H1 (cell line): Measurements from ENCODE around the gene SND1. TPM values are rescaled to one million over a fixed set of nuclear protein-coding genes. Genes with fewer than 3 reads are reported as not detected.

Experiments
- CTCF ChIA-PET: fragments of 300-600 bp; sonication (Branson Sonifier 250); formaldehyde crosslinking; loops from one replicate; lab custom pipeline; 2021; ENCODE audit not compliant: partially characterized antibody; lab: Charles Lee
- POLR2A ChIA-PET: fragments of 300-600 bp; sonication (Branson Sonifier 250); formaldehyde crosslinking; loops from one replicate; lab custom pipeline; 2021; ENCODE audit warnings: inconsistent platforms; ENCODE audit not compliant: partially characterized antibody; lab: Charles Lee
- DNase-seq, 2 experiments: peaks; one replicate each; pipeline versions ENCODE4 v3.0.0 to v3.0.0-alpha.2; 2010 to 2022; ENCODE audit warnings: low spot score in 2 of 2, low read depth in 1 of 2, mixed read lengths in 1 of 2
- FAIRE-seq: peaks from 2 replicates; lab custom pipeline; 2011; peaks lifted over from hg19 to GRCh38; lab: Jason Lieb, UNC
- H2AFZ ChIP-seq: 2 replicates; pipeline ENCODE4 v1.8.1; 2012; ENCODE audit warnings: low read length, inconsistent platforms
- H2AK5ac ChIP-seq: 2 replicates; pipeline ENCODE4 v1.6.1; 2013; ENCODE audit warnings: low read depth, low read length
- H2BK120ac ChIP-seq: replicated peaks from 2 replicates; pipeline ENCODE3; 2013; ENCODE audit warnings: low read depth, low read length, inconsistent platforms
- H2BK12ac ChIP-seq: 2 replicates; pipeline ENCODE4 v1.6.1; 2013; ENCODE audit warnings: low read depth, low read length
- H2BK15ac ChIP-seq: 2 replicates; pipeline ENCODE4 v1.6.1; 2013; ENCODE audit warnings: low read length
- H2BK20ac ChIP-seq: 2 replicates; pipeline ENCODE4 v1.6.1; 2013; ENCODE audit warnings: low read length
- H2BK5ac ChIP-seq: 2 replicates; pipeline ENCODE4 v1.6.1; 2013; ENCODE audit warnings: low read depth, low read length
- H3K14ac ChIP-seq: 2 replicates; pipeline ENCODE4 v1.6.1; 2013; ENCODE audit warnings: inconsistent platforms; ENCODE audit not compliant: insufficient read length
- H3K18ac ChIP-seq: 2 replicates; pipeline ENCODE4 v1.6.1; 2013; ENCODE audit warnings: low read length; ENCODE audit errors: extremely low read depth
- H3K23ac ChIP-seq: 2 replicates; pipeline ENCODE4 v1.6.1; 2013; ENCODE audit warnings: inconsistent platforms; ENCODE audit not compliant: insufficient read length
- H3K23me2 ChIP-seq: 2 replicates; pipeline ENCODE4 v1.6.1; 2013; ENCODE audit warnings: low read depth, low read length
- H3K27ac ChIP-seq: 2 replicates; pipeline ENCODE4 v1.6.1; 2011; ENCODE audit warnings: low read depth, low read length, inconsistent platforms
- H3K27me3 ChIP-seq, 4 experiments: replicated peaks in 1 of 4; 1 replicate in 1 of 4; 2 replicates in 3 of 4; pipeline versions ENCODE4 v1.6.1 to v1.8.1; 2011 to 2013; ENCODE audit warnings: low read length in 3 of 4, mild to moderate bottlenecking in 3 of 4, inconsistent platforms in 2 of 4, mixed read lengths in 2 of 4, moderate library complexity in 1 of 4; ENCODE audit not compliant: control insufficient read depth in 3 of 4, insufficient read depth in 3 of 4; ENCODE audit errors: extremely low read depth in 1 of 4
- H3K36me3 ChIP-seq, 4 experiments: 2 replicates each; pipeline versions ENCODE4 v1.6.1 to v1.8.1; 2011 to 2013; ENCODE audit warnings: mild to moderate bottlenecking in 4 of 4, low read length in 3 of 4, moderate library complexity in 2 of 4, control low read depth in 1 of 4, inconsistent platforms in 1 of 4; ENCODE audit not compliant: insufficient read depth in 4 of 4, control insufficient read depth in 2 of 4
- H3K4ac ChIP-seq: replicated peaks from 2 replicates; pipeline ENCODE3; 2013; ENCODE audit warnings: low read length, low read depth, mixed read lengths, inconsistent platforms; ENCODE audit not compliant: insufficient read length
- H3K4me1 ChIP-seq, 4 experiments: replicated peaks in 1 of 4; 1 replicate in 1 of 4; 2 replicates in 3 of 4; pipeline versions ENCODE4 v1.6.1 to v1.8.1; 2011 to 2013; ENCODE audit warnings: low read length in 3 of 4, inconsistent platforms in 2 of 4, mixed read lengths in 1 of 4; ENCODE audit not compliant: insufficient read depth in 4 of 4, control insufficient read depth in 3 of 4
- H3K4me2 ChIP-seq, 2 experiments: 2 replicates each; pipeline versions ENCODE4 v1.6.1 to v1.8.1; 2011 to 2013; ENCODE audit warnings: low read depth in 2 of 2, low read length in 2 of 2, control low read depth in 1 of 2, inconsistent platforms in 1 of 2, mild to moderate bottlenecking in 1 of 2; ENCODE audit not compliant: insufficient read depth in 1 of 2
- H3K4me3 ChIP-seq, 4 experiments: fragments of 200-600, 300-600 bp in 1 of 4; sonication (generic), shearing (Covaris generic), sonication (Bioruptor Twin) in 1 of 4; 2 replicates each; pipeline versions ENCODE4 v1.5.1 to v1.8.1; 2011 to 2016; ENCODE audit warnings: low read length in 4 of 4, low read depth in 3 of 4, control low read depth in 2 of 4, inconsistent platforms in 2 of 4, mild to moderate bottlenecking in 2 of 4, mixed read lengths in 1 of 4, moderate library complexity in 1 of 4; ENCODE audit not compliant: insufficient read depth in 2 of 4; ENCODE audit errors: extremely low read depth in 1 of 4
- H3K56ac ChIP-seq: replicated peaks from 2 replicates; pipeline ENCODE3; 2013; ENCODE audit warnings: low read depth, mild to moderate bottlenecking, mixed read lengths, low read length, inconsistent platforms; ENCODE audit not compliant: insufficient read length
- H3K79me1 ChIP-seq: 2 replicates; pipeline ENCODE4 v1.6.1; 2013; ENCODE audit warnings: low read depth, low read length, control low read depth
- H3K79me2 ChIP-seq, 2 experiments: 2 replicates each; pipeline versions ENCODE4 v1.6.1 to v1.8.1; 2012 to 2013; ENCODE audit warnings: low read length in 2 of 2, mild to moderate bottlenecking in 2 of 2, inconsistent platforms in 1 of 2; ENCODE audit not compliant: insufficient read depth in 2 of 2, control insufficient read depth in 1 of 2
- H3K9ac ChIP-seq, 4 experiments: replicated peaks in 1 of 4; 1 replicate in 1 of 4; 2 replicates in 3 of 4; pipeline versions ENCODE4 v1.6.1 to v1.8.1; 2011 to 2013; ENCODE audit warnings: low read depth in 3 of 4, low read length in 3 of 4, control low read depth in 2 of 4, mild to moderate bottlenecking in 2 of 4, moderate library complexity in 2 of 4, inconsistent platforms in 1 of 4; ENCODE audit errors: extremely low read depth in 1 of 4
- H3K9me3 ChIP-seq, 2 experiments: 2 replicates each; pipeline versions ENCODE4 v1.6.1 to v1.8.1; 2012 to 2013; ENCODE audit warnings: mild to moderate bottlenecking in 2 of 2, moderate library complexity in 2 of 2, control low read depth in 1 of 2, inconsistent platforms in 1 of 2, low read depth in 1 of 2, low read length in 1 of 2, mixed read lengths in 1 of 2; ENCODE audit not compliant: insufficient read depth in 2 of 2
- H4K20me1 ChIP-seq, 2 experiments: replicated peaks in 1 of 2; 2 replicates each; pipeline versions ENCODE3 to v1.8.1; 2011 to 2013; ENCODE audit warnings: inconsistent platforms in 2 of 2, low read length in 2 of 2, mild to moderate bottlenecking in 1 of 2; ENCODE audit not compliant: insufficient read depth in 2 of 2, control insufficient read depth in 1 of 2
- H4K5ac ChIP-seq: 2 replicates; pipeline ENCODE4 v1.6.1; 2013; ENCODE audit warnings: low read length, low read depth, mixed read lengths, inconsistent platforms; ENCODE audit not compliant: insufficient read length
- H4K8ac ChIP-seq: 2 replicates; pipeline ENCODE4 v1.8.0; 2013; ENCODE audit warnings: mild to moderate bottlenecking, moderate library complexity, low read length, inconsistent platforms; ENCODE audit not compliant: insufficient read depth; ENCODE audit errors: extremely low read depth
- H4K91ac ChIP-seq: replicated peaks from 2 replicates; pipeline ENCODE3; 2013; ENCODE audit warnings: low read length, mixed read lengths, inconsistent platforms; ENCODE audit not compliant: insufficient read length
- CHD1 ChIP-seq: IDR thresholded peaks from 2 replicates; pipeline ENCODE4 v1.6.1; 2012; ENCODE audit warnings: low read depth, low read length, improper control_type of control experiment
- HDAC6 ChIP-seq: IDR thresholded peaks from one replicate; pipeline ENCODE4 v1.7.1; 2012; ENCODE audit warnings: low read depth, mild to moderate bottlenecking, inconsistent platforms, low read length, moderate library complexity
- KDM4A ChIP-seq: IDR thresholded peaks from one replicate; pipeline ENCODE4 v1.7.1; 2012; ENCODE audit warnings: low read depth, mild to moderate bottlenecking, moderate library complexity, low read length, inconsistent platforms; ENCODE audit not compliant: severe bottlenecking
- MAFK ChIP-seq: IDR thresholded peaks from 2 replicates; pipeline ENCODE4 v1.6.1; 2012; ENCODE audit warnings: low read depth, mild to moderate bottlenecking, improper control_type of control experiment, low read length
- NANOG ChIP-seq: IDR thresholded peaks from 2 replicates; pipeline ENCODE4 v1.6.1; 2011; ENCODE audit warnings: low read length, low read depth, mild to moderate bottlenecking, inconsistent platforms; ENCODE audit not compliant: insufficient read depth, poor library complexity, severe bottlenecking
- POLR2A ChIP-seq, 2 experiments: IDR thresholded peaks; 1 replicate in 1 of 2; 2 replicates in 1 of 2; pipeline ENCODE4 v1.6.1; 2011; ENCODE audit warnings: low read depth in 2 of 2, low read length in 2 of 2, mild to moderate bottlenecking in 2 of 2; ENCODE audit errors: control extremely low read depth in 1 of 2
- TCF12 ChIP-seq: IDR thresholded peaks from 2 replicates; pipeline ENCODE4 v1.6.1; 2011; ENCODE audit warnings: low read depth, mild to moderate bottlenecking, low read length
- TEAD4 ChIP-seq: IDR thresholded peaks from 2 replicates; pipeline ENCODE4 v1.6.1; 2012; ENCODE audit warnings: low read depth, low read length, inconsistent platforms, mixed read lengths
- WGBS, 2 experiments: shearing (Covaris generic) in 1 of 2; methylation state at CpG; one replicate each; pipeline versions ENCODE4 v1.1.6 to v1.1.7; 2013 to 2015; ENCODE audit warnings: low lambda C conversion rate in 2 of 2, mixed read lengths in 2 of 2, inconsistent platforms in 1 of 2, low coverage in 1 of 2, missing lambda C conversion rate in 1 of 2; ENCODE audit not compliant: insufficient replicate concordance in 2 of 2, insufficient coverage in 1 of 2, insufficient read length in 1 of 2; ENCODE audit errors: extremely low coverage in 1 of 2, missing lambda C conversion rate in 1 of 2; 5-methylcytosine and 5-hydroxymethylcytosine counted together
- polyA plus RNA-seq, 7 experiments: library from polyadenylated mRNA; depleted of rRNA in 3 of 7; stranded (reverse) in 5 of 7; unstranded in 2 of 7; fragments of >200 nt in 5 of 7; fragments of 200-250 nt in 2 of 7; gene quantifications; 1 replicate in 5 of 7; 2 replicates in 1 of 7; 4 replicates in 1 of 7; pipeline versions ENCODE4 v1.2.1 to v1.2.3, GENCODE V29; 2011 to 2013; ENCODE audit warnings: missing spikeins in 2 of 7, mixed read lengths in 2 of 7
- total RNA-seq: library from RNA; stranded (reverse); fragmentation: NEBNext Ultra II Directional; extraction: Animal tissue kit (Norgen Biotek cat#: 25700); gene quantifications from 2 replicates; pipeline ENCODE4 v1.2.1, GENCODE V29; 2021
- TF ChIP-seq, protein P1 (sequence below): IDR thresholded peaks from 2 replicates; pipeline ENCODE4 v1.6.1; 2012; ENCODE audit warnings: inconsistent platforms

The SND1 gene
- total and polyA plus RNA-seq, 2 of the 8 experiments (the other 6 are each of a cell fraction or from before 2014, with no cell fraction given), result 122 to 290 TPM

GRCh38 chr7:128069373-128070364 lies 417.7 kb downstream of the SND1 start:
- Histone ChIP-seq H3K9ac (no peak overlapping the region), H2BK120ac (no peak overlapping the region), H3K18ac (no peak overlapping the region), H3K14ac (no peak overlapping the region), H3K4ac (no peak overlapping the region), H4K91ac (no peak overlapping the region), H3K27me3 (no peaks in the 10 kb centered on the region), H3K23ac (no peak overlapping the region), H2BK20ac (no peak overlapping the region), H3K4me3 (no peak overlapping the region), H2AK5ac (no peak overlapping the region), H4K8ac (no peak overlapping the region; the same call in 1 of the 2 replicates), H3K4me1 (peaks cover 0 to 3% (median under 1%) of the 10 kb centered on the region in 4 experiments; a peak in 3 of 7 replicates), H3K23me2 (no peaks in the 10 kb centered on the region), H3K4me2 (no peak overlapping the region), H2BK12ac (no peak overlapping the region), H3K79me1 (no peaks in the 10 kb centered on the region), H3K36me3 (no peaks in the 10 kb centered on the region), H2BK5ac (no peak overlapping the region), H3K9me3 (no peaks in the 10 kb centered on the region), H3K79me2 (no peaks in the 10 kb centered on the region), H3K56ac (no peak overlapping the region), H3K27ac (no peak overlapping the region), H2AFZ (no peak overlapping the region), H4K20me1 (peaks cover 7 to 8% of the 10 kb centered on the region in 2 experiments), H4K5ac (no peak overlapping the region), H2BK15ac (no peak overlapping the region)
- ChIA-PET CTCF (interaction anchor here (0.6 to 16.6 kb wide), 15 partner anchors 9 to 404 kb away, joined by 3 to 135 read pairs (median 4); no protein-coding TSS in a partner anchor), POLR2A (interaction anchor here (0.6 kb wide), 1 partner anchor 22 kb away, joined by 4 read pairs; no protein-coding TSS in a partner anchor)
- FAIRE-seq (no peak), DNase-seq (no peak)
- TF ChIP-seq HDAC6 (no peak), NANOG (no peak), CHD1 (no peak), KDM4A (no peak), TEAD4 (no peak), TCF12 (no peak), POLR2A (IDR thresholded peaks at IDR 0.05; ENCODE audit: control extremely low read depth in 1 of 2, low read depth in 2 of 2, low read length in 2 of 2) (no peak), MAFK (no peak)
- TF ChIP-seq, protein P1, sequence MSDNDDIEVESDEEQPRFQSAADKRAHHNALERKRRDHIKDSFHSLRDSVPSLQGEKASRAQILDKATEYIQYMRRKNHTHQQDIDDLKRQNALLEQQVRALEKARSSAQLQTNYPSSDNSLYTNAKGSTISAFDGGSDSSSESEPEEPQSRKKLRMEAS, result no peak
- 85% methylated on average over 8 of the region's 8 CpGs; no CpG with 5 or more reads in 1 of the 2 experiments for WGBS, 2 experiments
